ENCODE measurements around the gene PACRG.

- TF ChIP-seq CTCF (IDR thresholded peaks at IDR 0.05) (no peak), POLR2A (IDR thresholded peaks at IDR 0.05) (no peak)
These were observed 229.3 kb downstream of the PACRG start for GRCh38 chr6:162957062-162957461.
